Spleen (tissue), 7 donors: Measurements from ENCODE around the gene MLYCD.

Experiments
- POLR2AphosphoS5 ChIP-seq, 3 donors: sonication (generic); formaldehyde crosslinking; IDR thresholded peaks; one replicate each; pipeline ENCODE4 v1.5.1; 2017; ENCODE audit warnings: antibody characterized with exemption in 3 of 3
- TF ChIP-seq, protein P1 (sequence below), 11 experiments: fragments of 200-600 bp in 7 of 11; fragments of 450-650 bp in 4 of 11; sonication (generic) in 4 of 11; IDR thresholded peaks in 8 of 11; conservative IDR thresholded peaks in 3 of 11; 1 replicate in 7 of 11; 2 replicates in 4 of 11; pipeline versions ENCODE4 v1.4.0 to v1.8.0; 2016 to 2021; ENCODE audit warnings: antibody characterized with exemption in 11 of 11, inconsistent platforms in 4 of 11, mild to moderate bottlenecking in 1 of 11
- donor health status: DM: no; HTN: no; CAD: no; lungs with moderate emphysema.
- donor health status: DM: no; HTN: no; CAD: no.
- donor health status: DM: no; HTN: no; CAD: no.

GRCh38 chr16:83924686-83925085 is 25.8 kb downstream of the MLYCD start:
- TF ChIP-seq, protein P1, sequence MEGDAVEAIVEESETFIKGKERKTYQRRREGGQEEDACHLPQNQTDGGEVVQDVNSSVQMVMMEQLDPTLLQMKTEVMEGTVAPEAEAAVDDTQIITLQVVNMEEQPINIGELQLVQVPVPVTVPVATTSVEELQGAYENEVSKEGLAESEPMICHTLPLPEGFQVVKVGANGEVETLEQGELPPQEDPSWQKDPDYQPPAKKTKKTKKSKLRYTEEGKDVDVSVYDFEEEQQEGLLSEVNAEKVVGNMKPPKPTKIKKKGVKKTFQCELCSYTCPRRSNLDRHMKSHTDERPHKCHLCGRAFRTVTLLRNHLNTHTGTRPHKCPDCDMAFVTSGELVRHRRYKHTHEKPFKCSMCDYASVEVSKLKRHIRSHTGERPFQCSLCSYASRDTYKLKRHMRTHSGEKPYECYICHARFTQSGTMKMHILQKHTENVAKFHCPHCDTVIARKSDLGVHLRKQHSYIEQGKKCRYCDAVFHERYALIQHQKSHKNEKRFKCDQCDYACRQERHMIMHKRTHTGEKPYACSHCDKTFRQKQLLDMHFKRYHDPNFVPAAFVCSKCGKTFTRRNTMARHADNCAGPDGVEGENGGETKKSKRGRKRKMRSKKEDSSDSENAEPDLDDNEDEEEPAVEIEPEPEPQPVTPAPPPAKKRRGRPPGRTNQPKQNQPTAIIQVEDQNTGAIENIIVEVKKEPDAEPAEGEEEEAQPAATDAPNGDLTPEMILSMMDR (IDR thresholded peaks at IDR 0.05 in 8 of 11, conservative IDR thresholded peaks at IDR 0.05 in 3 of 11), result no peak
- no peak for TF ChIP-seq POLR2AphosphoS5 (IDR thresholded peaks at IDR 0.05)
